SIG-M5 treated with dmso at 0.1 percent for 504 hours (cell line): ENCODE results near the gene PCDHGB1.
"Not testable (repeated sequence)": the region's sequence is repeated elsewhere in the genome, so short reads cannot be mapped to it uniquely, and the experiment has no call there.

Experiments
- DNase-seq: peaks from one replicate; lab custom pipeline; 2025; ENCODE audit not compliant: unreplicated experiment; lab: John Stamatoyannopoulos, UW

The PCDHGB1 gene

GRCh38 chr5:141382469-141383294 is 32.8 kb downstream of the PCDHGB1 start, which contains the start of gene PCDHGA7:
PCDHGA7 (plus strand) TSS chr5:141382742; CDS start chr5:141382900, 158 bp downstream.
- DNase-seq, result no peak

- DNase-seq, result no peak
Observed at GRCh38 chr5:141383345-141383744, 33.4 kb downstream of the PCDHGB1 start.

- DNase-seq, result no peak
Observed at GRCh38 chr5:141384471-141385267, 34.8 kb downstream of the PCDHGB1 start.

DNA sequence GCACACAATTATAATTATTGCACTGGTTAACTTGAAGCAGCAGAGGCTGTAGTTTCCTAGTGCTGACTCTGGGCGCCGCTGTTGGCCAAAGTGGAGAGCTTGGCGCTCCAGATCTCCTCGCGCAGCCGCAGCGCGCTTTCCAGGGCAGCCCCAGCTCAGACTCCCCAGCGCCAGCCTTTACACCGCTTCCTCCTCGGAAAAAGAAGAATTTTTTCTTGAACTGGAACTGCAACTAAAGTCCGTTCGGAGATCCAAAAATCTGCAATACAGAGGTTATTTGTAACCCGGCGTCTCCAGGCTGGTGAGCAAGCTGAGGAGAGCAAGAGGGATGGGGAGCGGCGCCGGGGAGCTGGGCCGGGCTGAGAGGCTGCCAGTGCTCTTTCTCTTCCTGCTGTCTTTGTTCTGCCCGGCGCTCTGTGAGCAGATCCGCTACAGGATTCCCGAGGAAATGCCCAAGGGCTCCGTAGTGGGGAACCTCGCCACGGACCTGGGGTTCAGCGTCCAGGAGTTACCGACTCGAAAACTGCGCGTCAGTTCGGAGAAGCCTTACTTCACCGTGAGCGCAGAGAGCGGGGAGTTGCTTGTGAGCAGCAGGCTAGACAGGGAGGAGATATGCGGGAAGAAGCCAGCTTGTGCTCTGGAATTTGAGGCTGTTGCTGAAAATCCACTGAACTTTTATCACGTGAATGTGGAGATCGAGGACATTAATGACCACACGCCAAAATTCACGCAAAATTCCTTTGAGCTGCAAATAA is 37.8 kb downstream of the PCDHGB1 start, which contains the start of gene PCDHGB4:
Gene PCDHGB4, plus strand, starts transcription at position 142 of the 755 bp plus-strand sequence. Its CDS starts 187 bp downstream, at position 329.
- not testable (repeated sequence) for DNase-seq

- DNase-seq, result no peak
Observed at GRCh38 chr5:141388661-141389060, 38.8 kb downstream of the PCDHGB1 start.

- DNase-seq, result no peak
Observed at GRCh38 chr5:141389153-141390042, 39.5 kb downstream of the PCDHGB1 start.

DNA sequence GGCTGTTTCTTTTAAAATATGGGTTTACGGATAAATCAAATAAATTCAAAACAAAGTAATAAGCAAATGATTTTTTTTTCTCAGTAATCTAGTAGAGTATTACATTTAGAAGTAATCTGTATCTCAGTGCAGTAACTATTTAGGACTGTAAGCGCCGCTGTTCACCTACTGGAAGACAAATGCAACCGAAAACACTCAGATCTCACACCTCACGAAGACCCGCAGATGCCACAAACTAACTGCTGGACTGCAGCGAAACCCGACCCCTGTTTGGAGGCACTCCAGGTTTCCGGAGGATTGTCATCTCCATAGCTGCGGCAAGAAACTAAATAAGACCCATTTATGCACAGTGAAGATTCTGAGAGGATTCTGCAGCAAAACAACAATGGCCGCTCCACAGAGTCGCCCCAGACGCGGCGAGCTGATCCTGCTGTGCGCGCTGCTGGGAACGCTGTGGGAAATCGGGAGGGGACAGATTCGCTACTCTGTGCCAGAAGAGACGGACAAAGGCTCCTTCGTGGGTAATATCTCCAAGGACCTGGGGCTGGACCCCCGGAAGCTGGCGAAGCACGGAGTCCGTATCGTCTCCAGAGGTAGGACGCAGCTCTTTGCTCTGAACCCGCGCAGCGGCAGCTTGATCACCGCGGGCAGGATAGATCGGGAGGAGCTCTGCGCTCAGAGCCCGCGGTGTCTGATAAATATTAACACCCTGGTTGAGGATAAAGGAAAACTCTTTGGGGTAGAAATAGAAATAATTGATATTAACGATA is 42.7 kb downstream of the PCDHGB1 start, which contains the start of gene PCDHGA8:
Gene PCDHGA8, plus strand, starts transcription at position 205 of the 770 bp plus-strand sequence. Its CDS starts 181 bp downstream, at position 386.
- no peak for DNase-seq

DNA sequence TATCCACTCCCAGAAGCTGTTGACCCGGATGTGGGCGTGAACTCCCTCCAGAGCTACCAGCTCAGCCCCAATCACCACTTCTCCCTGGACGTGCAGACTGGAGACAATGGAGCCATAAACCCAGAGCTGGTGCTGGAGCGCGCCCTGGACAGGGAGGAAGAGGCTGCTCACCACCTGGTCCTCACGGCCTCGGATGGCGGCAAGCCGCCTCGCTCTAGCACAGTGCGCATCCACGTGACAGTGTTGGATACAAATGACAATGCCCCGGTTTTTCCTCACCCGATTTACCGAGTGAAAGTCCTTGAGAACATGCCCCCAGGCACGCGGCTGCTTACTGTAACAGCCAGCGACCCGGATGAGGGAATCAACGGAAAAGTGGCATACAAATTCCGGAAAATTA is 43.4 kb downstream of the PCDHGB1 start:
- no peak for DNase-seq

DNA sequence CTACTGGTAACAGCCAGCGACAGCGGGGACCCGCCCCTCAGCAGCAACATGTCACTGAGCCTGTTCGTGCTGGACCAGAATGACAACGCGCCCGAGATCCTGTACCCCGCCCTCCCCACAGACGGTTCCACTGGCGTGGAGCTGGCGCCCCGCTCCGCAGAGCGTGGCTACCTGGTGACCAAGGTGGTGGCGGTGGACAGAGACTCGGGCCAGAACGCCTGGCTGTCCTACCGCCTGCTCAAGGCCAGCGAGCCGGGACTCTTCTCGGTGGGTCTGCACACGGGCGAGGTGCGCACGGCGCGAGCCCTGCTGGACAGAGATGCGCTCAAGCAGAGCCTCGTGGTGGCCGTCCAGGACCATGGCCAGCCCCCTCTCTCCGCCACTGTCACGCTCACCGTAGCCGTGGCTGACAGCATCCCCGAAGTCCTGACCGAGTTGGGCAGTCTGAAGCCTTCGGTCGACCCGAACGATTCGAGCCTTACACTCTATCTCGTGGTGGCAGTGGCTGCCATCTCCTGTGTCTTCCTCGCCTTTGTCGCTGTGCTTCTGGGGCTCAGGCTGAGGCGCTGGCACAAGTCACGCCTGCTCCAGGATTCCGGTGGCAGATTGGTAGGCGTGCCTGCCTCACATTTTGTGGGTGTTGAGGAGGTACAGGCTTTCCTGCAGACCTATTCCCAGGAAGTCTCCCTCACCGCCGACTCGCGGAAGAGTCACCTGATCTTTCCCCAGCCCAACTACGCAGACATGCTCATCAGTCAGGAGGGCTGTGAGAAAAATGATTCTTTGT is 44.7 kb downstream of the PCDHGB1 start:
- not testable (repeated sequence) for DNase-seq

- not testable (repeated sequence) for DNase-seq
Observed at GRCh38 chr5:141397756-141398551, 48.1 kb downstream of the PCDHGB1 start, which contains the start of gene PCDHGB5. PCDHGB5 (plus strand) TSS chr5:141397947; CDS start chr5:141398128, 181 bp downstream.

- DNase-seq, result no peak
Observed at GRCh38 chr5:141398608-141399007, 48.7 kb downstream of the PCDHGB1 start.

DNA sequence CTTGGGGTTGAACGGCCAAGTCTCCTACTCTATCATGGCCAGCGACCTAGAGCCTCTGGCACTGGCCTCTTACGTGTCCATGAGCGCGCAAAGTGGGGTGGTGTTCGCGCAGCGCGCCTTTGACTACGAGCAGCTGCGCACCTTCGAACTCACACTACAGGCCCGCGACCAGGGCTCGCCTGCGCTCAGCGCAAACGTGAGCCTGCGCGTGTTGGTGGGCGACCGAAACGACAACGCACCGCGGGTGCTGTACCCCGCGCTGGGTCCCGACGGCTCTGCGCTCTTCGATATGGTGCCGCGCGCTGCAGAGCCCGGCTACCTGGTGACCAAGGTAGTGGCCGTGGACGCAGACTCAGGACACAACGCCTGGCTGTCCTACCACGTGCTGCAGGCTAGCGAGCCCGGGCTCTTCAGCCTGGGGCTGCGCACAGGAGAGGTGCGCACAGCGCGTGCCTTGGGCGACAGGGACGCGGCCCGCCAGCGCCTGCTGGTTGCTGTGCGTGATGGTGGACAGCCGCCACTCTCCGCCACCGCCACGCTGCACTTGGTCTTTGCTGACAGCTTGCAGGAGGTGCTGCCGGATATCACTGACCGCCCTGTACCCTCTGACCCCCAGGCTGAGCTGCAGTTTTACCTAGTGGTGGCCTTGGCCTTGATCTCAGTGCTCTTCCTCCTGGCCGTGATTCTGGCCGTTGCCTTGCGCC is 49.8 kb downstream of the PCDHGB1 start:
- DNase-seq, result no peak
